Trophoblast cell (in vitro differentiated cells and primary cell): Measurements from ENCODE around the gene RAB20.
"Not testable (repeated sequence)": the region's sequence is repeated elsewhere in the genome, so short reads cannot be mapped to it uniquely, and the experiment has no call there.

Experiments
- DNase-seq, 2 donors: peaks; one replicate each; pipeline ENCODE4 v3.0.0-alpha.2; 2016
- H2AFZ ChIP-seq: 2 replicates; pipeline ENCODE4 v1.6.1; 2013; ENCODE audit warnings: low read length, moderate library complexity, mild to moderate bottlenecking; ENCODE audit not compliant: insufficient read depth, poor library complexity
- H2AK5ac ChIP-seq: 2 replicates; pipeline ENCODE4 v1.6.1; 2013; ENCODE audit warnings: mild to moderate bottlenecking, low read length
- H2BK120ac ChIP-seq: 2 replicates; pipeline ENCODE4 v1.6.1; 2013; ENCODE audit warnings: low read length, mild to moderate bottlenecking, moderate library complexity; ENCODE audit not compliant: insufficient read depth, poor library complexity
- H2BK12ac ChIP-seq: 2 replicates; pipeline ENCODE4 v1.6.1; 2013; ENCODE audit warnings: mild to moderate bottlenecking, low read length, moderate library complexity
- H2BK5ac ChIP-seq: 2 replicates; pipeline ENCODE4 v1.6.1; 2013; ENCODE audit warnings: low read length, low read depth, moderate library complexity, mild to moderate bottlenecking; ENCODE audit not compliant: poor library complexity
- H3K14ac ChIP-seq: 2 replicates; pipeline ENCODE4 v1.6.1; 2013; ENCODE audit warnings: mild to moderate bottlenecking, low read length
- H3K18ac ChIP-seq: 2 replicates; pipeline ENCODE4 v1.6.1; 2013; ENCODE audit warnings: mild to moderate bottlenecking, low read length
- H3K23ac ChIP-seq: 2 replicates; pipeline ENCODE4 v1.6.1; 2013; ENCODE audit warnings: low read length
- H3K27ac ChIP-seq: 2 replicates; pipeline ENCODE4 v1.5.1; 2013; ENCODE audit warnings: low read depth, mild to moderate bottlenecking, inconsistent platforms, low read length, moderate library complexity
- H3K27me3 ChIP-seq: 2 replicates; pipeline ENCODE4 v1.6.1; 2013; ENCODE audit warnings: inconsistent platforms, mild to moderate bottlenecking, low read length, moderate library complexity; ENCODE audit not compliant: insufficient read depth
- H3K36me3 ChIP-seq, 2 experiments: 1 replicate in 1 of 2; 2 replicates in 1 of 2; pipeline ENCODE4 v1.6.1; 2013; ENCODE audit warnings: low read length in 2 of 2, mild to moderate bottlenecking in 2 of 2, moderate library complexity in 1 of 2; ENCODE audit not compliant: insufficient read depth in 2 of 2, control insufficient read depth in 1 of 2
- H3K4ac ChIP-seq: 2 replicates; pipeline ENCODE4 v1.6.1; 2013; ENCODE audit warnings: low read depth, mild to moderate bottlenecking, low read length, moderate library complexity
- H3K4me1 ChIP-seq, 2 experiments: 1 replicate in 1 of 2; 2 replicates in 1 of 2; pipeline ENCODE4 v1.6.1; 2013; ENCODE audit warnings: low read length in 2 of 2, mild to moderate bottlenecking in 2 of 2, moderate library complexity in 1 of 2; ENCODE audit not compliant: insufficient read depth in 2 of 2, control insufficient read depth in 1 of 2
- H3K4me2 ChIP-seq: 2 replicates; pipeline ENCODE4 v1.6.1; 2013; ENCODE audit warnings: inconsistent platforms, mild to moderate bottlenecking, low read length, moderate library complexity
- H3K4me3 ChIP-seq: 2 replicates; pipeline ENCODE4 v1.5.1; 2013; ENCODE audit warnings: mild to moderate bottlenecking, low read depth, low read length, inconsistent platforms
- H3K79me1 ChIP-seq: one replicate; pipeline ENCODE4 v1.6.1; 2013; ENCODE audit warnings: low read length
- H3K79me2 ChIP-seq: 2 replicates; pipeline ENCODE4 v1.6.1; 2013; ENCODE audit warnings: low read length, mild to moderate bottlenecking; ENCODE audit not compliant: control insufficient read depth, insufficient read depth, poor library complexity
- H3K9ac ChIP-seq: 2 replicates; pipeline ENCODE4 v1.6.1; 2013; ENCODE audit warnings: mild to moderate bottlenecking, low read length
- H3K9me3 ChIP-seq: 2 replicates; pipeline ENCODE4 v1.6.1; 2013; ENCODE audit warnings: low read depth, mild to moderate bottlenecking, control low read depth, inconsistent platforms, low read length; ENCODE audit not compliant: insufficient read depth
- H4K12ac ChIP-seq: 2 replicates; pipeline ENCODE4 v1.6.1; 2013; ENCODE audit warnings: low read depth, mild to moderate bottlenecking, low read length, moderate library complexity
- H4K8ac ChIP-seq: 2 replicates; pipeline ENCODE4 v1.6.1; 2013; ENCODE audit warnings: low read depth, mild to moderate bottlenecking, low read length, moderate library complexity
- H4K91ac ChIP-seq: one replicate; pipeline ENCODE4 v1.6.1; 2013; ENCODE audit warnings: low read depth, mild to moderate bottlenecking, low read length, moderate library complexity
- WGBS: extraction: QIAGEN DNeasy Blood & Tissue Kit; methylation state at CpG from one replicate; pipeline ENCODE4 v1.1.7; 2013; ENCODE audit warnings: missing lambda C conversion rate; ENCODE audit not compliant: insufficient read length, insufficient coverage; ENCODE audit errors: extremely low coverage; 5-methylcytosine and 5-hydroxymethylcytosine counted together

The RAB20 gene

DNA sequence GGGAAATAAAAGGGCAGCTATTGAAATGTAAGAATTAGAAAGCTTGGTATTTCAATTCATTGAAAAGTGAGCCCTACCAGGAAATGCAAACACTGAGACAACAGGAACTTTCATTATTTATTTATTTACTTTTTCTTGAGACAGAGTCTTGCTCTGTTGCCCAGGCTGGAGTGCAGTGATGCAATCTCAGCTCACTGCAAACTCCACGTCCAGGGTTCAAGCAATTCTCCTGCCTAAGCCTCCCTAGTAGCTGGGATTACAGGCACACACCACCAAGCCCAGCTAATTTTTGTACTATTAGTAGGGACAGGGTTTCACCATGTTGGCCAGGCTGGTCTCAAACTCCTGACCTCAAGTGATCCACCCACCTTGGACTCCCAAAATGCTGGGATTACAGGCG, 29.3 kb downstream of the RAB20 start:
- H3K27ac ChIP-seq, H3K14ac ChIP-seq, H3K27me3 ChIP-seq, H4K8ac ChIP-seq, H3K23ac ChIP-seq, DNase-seq, H2BK12ac ChIP-seq, H3K4me3 ChIP-seq, H4K12ac ChIP-seq, H3K9me3 ChIP-seq, H3K9ac ChIP-seq, H3K18ac ChIP-seq, H2AFZ ChIP-seq, H3K4me2 ChIP-seq, H2AK5ac ChIP-seq: not testable (repeated sequence)
- no CpG with 5 or more reads among the region's 2 CpGs for WGBS
- peak overlapping the region; percentile 66 for H3K4ac ChIP-seq
- peaks cover 58 to 62% of the 10 kb centered on the region in 2 experiments for H3K4me1 ChIP-seq
- peaks cover 62% of the 10 kb centered on the region for H3K79me1 ChIP-seq
- H4K91ac ChIP-seq, result peak overlapping the region; percentile 83
- peaks cover 6 to 15% of the 10 kb centered on the region in 2 experiments for H3K36me3 ChIP-seq
- peak overlapping the region; percentile 91 for H2BK120ac ChIP-seq
- H2BK5ac ChIP-seq, result peak overlapping the region; percentile 54
- H3K79me2 ChIP-seq, result peaks cover 17% of the 10 kb centered on the region

DNA sequence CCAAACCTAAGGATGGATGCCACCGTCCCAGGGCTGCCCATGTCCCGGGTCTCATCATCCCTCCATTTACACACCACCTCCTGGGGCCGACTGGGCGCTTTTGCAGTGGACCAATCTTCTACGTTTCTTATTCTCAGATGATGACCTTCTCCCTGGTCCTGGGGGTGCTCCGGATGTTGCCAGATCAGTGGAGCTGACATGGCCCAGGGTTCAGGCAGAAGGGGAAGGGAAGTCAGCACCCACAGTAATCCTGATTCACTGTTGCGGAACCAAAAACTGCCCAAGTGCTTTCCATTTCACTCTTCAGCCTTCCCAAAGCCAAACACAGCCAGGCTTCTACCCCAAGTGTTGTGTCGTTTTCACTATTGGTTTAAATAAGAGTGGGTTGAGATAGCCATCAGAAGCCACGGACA, 29.8 kb downstream of the RAB20 start:
- Histone ChIP-seq H3K27ac (peak overlapping the region; percentile 26), H3K14ac (peak overlapping the region; percentile 54), H2BK5ac (peak overlapping the region; percentile 54), H2BK120ac (peak overlapping the region; percentile 1), H2AK5ac (peak overlapping the region; percentile 67), H3K9ac (no peak overlapping the region), H3K4me2 (no peak overlapping the region), H4K12ac (no peak overlapping the region), H3K9me3 (peaks cover 4% of the 10 kb centered on the region), H3K4ac (peak overlapping the region; percentile 13), H3K18ac (peak overlapping the region; percentile 3), H3K23ac (no peak overlapping the region), H4K91ac (peak overlapping the region; percentile 83), H3K27me3 (no peaks in the 10 kb centered on the region), H3K79me2 (peaks cover 19% of the 10 kb centered on the region), H3K4me1 (peaks cover 64 to 68% of the 10 kb centered on the region in 2 experiments), H4K8ac (peak overlapping the region; percentile 26), H2BK12ac (peak overlapping the region; percentile 85), H3K4me3 (no peak overlapping the region), H3K79me1 (peaks cover 67% of the 10 kb centered on the region), H3K36me3 (peaks cover 6 to 16% of the 10 kb centered on the region in 2 experiments), H2AFZ (no peak overlapping the region)
- no peak for DNase-seq
- no CpG with 5 or more reads among the region's 9 CpGs for WGBS

GRCh38 chr13:110531100-110531499, 30.4 kb downstream of the RAB20 start:
- WGBS, result no CpG with 5 or more reads among the region's 7 CpGs
- Histone ChIP-seq H3K4me1 (peaks cover 64 to 69% of the 10 kb centered on the region in 2 experiments), H3K18ac (peak overlapping the region; percentile 3), H3K79me2 (peaks cover 18% of the 10 kb centered on the region), H3K4me2 (no peak overlapping the region), H3K79me1 (peaks cover 66% of the 10 kb centered on the region), H3K27me3 (no peaks in the 10 kb centered on the region), H3K4me3 (no peak overlapping the region), H3K27ac (peak overlapping the region; percentile 75), H3K9ac (no peak overlapping the region), H3K23ac (no peak overlapping the region), H4K91ac (peak overlapping the region; percentile 83), H2BK12ac (peak overlapping the region; percentile 85), H4K8ac (peak overlapping the region; percentile 2), H3K4ac (peak overlapping the region; percentile 13), H3K9me3 (peaks cover 4% of the 10 kb centered on the region), H2AK5ac (peak overlapping the region; percentile 6), H2AFZ (no peak overlapping the region), H2BK120ac (peak overlapping the region; percentile 1), H2BK5ac (peak overlapping the region; percentile 86), H3K14ac (peak overlapping the region; percentile 72), H3K36me3 (peaks cover 6 to 18% of the 10 kb centered on the region in 2 experiments), H4K12ac (no peak overlapping the region)
- no peak for DNase-seq

- WGBS, result no CpG with 5 or more reads among the region's 23 CpGs
- peak overlapping the region; percentile 93 for H3K27ac ChIP-seq
- H2BK5ac ChIP-seq, result peak overlapping the region; percentile 44
- no peaks in the 10 kb centered on the region for H3K27me3 ChIP-seq
- H3K4ac ChIP-seq, result peak overlapping the region; percentile 61
- H2AFZ ChIP-seq, result peak overlapping the region; percentile 71
- H3K79me2 ChIP-seq, result peaks cover 15% of the 10 kb centered on the region
- H3K23ac ChIP-seq, result no peak overlapping the region
- H4K91ac ChIP-seq, result peak overlapping the region; percentile 89
- H3K4me1 ChIP-seq, result peaks cover 58 to 70% of the 10 kb centered on the region in 2 experiments
- peaks cover 3 to 12% of the 10 kb centered on the region in 2 experiments for H3K36me3 ChIP-seq
- no peak overlapping the region for H4K12ac ChIP-seq
- peak overlapping the region; percentile 84 for H2BK120ac ChIP-seq
- peak overlapping the region; percentile 51 for H2BK12ac ChIP-seq
- peak overlapping the region; percentile 59 for H3K14ac ChIP-seq
- H4K8ac ChIP-seq, result peak overlapping the region; percentile 43
- no peak overlapping the region for H3K4me3 ChIP-seq
- peaks cover 2% of the 10 kb centered on the region for H3K9me3 ChIP-seq
- DNase-seq, result no peak
- peak overlapping the region; percentile 19 for H3K18ac ChIP-seq
- H2AK5ac ChIP-seq, result no peak overlapping the region
- H3K4me2 ChIP-seq, result no peak overlapping the region
- peaks cover 55% of the 10 kb centered on the region for H3K79me1 ChIP-seq
- peak overlapping the region; percentile 21 for H3K9ac ChIP-seq
Observed at GRCh38 chr13:110529522-110530311, 31.8 kb downstream of the RAB20 start.
